Thoracic aorta (tissue), 2 donors: Measurements from ENCODE around the gene GADD45G. TPM values are rescaled to one million over a fixed set of nuclear protein-coding genes. Genes with fewer than 3 reads are reported as not detected.

Experiments
- ATAC-seq: fragments of 150-250 bp; one replicate; pipeline ENCODE4 v1.8.0; 2017; ENCODE audit warnings: low read depth; ENCODE audit not compliant: insufficient number of reproducible peaks, low FRiP score
- DNase-seq: peaks from one replicate; pipeline ENCODE4 v3.0.0-alpha.2; 2020; ENCODE audit warnings: low spot score
- H3K27ac ChIP-seq, 2 donors: fragments of 200-600 bp; sonication (generic); 1 replicate in 1 of 2; 2 replicates in 1 of 2; pipeline ENCODE4 v1.5.1; 2016; ENCODE audit warnings: mild to moderate bottlenecking in 2 of 2, moderate library complexity in 2 of 2
- H3K27me3 ChIP-seq: fragments of 200-600 bp; sonication (generic); replicated peaks from 2 replicates; pipeline ENCODE4 v1.6.0; 2016; ENCODE audit warnings: mild to moderate bottlenecking; ENCODE audit not compliant: insufficient read depth
- H3K36me3 ChIP-seq: fragments of 200-600 bp; sonication (generic); one replicate; pipeline ENCODE4 v1.5.1; 2016
- H3K4me1 ChIP-seq, 2 donors: fragments of 200-600 bp; sonication (generic); 1 replicate in 1 of 2; 2 replicates in 1 of 2; pipeline versions ENCODE4 v1.5.1 to v1.6.0; 2016; ENCODE audit warnings: low read depth in 2 of 2, mild to moderate bottlenecking in 1 of 2; ENCODE audit not compliant: control insufficient read depth in 1 of 2
- H3K4me3 ChIP-seq: fragments of 200-600 bp; sonication (generic); 2 replicates; pipeline ENCODE4 v1.5.1; 2016; ENCODE audit warnings: mild to moderate bottlenecking
- H3K9me3 ChIP-seq: fragments of 200-600 bp; sonication (generic); 2 replicates; pipeline ENCODE4 v1.5.1; 2016
- total RNA-seq, 2 donors: library from RNA; depleted of rRNA; stranded (reverse); fragments of >200 nt; gene quantifications; one replicate each; pipeline versions ENCODE4 v1.1.0 to v1.2.3, GENCODE V29; 2016
- TF ChIP-seq, protein P1 (sequence below): fragments of 200-600 bp; sonication (generic); IDR thresholded peaks from one replicate; pipeline ENCODE4 v1.5.1; 2019; ENCODE audit warnings: antibody characterized with exemption

GADD45G gene
- total RNA-seq, 2 donors from 2014 or later, result 5.8 to 19.3 TPM

DNA sequence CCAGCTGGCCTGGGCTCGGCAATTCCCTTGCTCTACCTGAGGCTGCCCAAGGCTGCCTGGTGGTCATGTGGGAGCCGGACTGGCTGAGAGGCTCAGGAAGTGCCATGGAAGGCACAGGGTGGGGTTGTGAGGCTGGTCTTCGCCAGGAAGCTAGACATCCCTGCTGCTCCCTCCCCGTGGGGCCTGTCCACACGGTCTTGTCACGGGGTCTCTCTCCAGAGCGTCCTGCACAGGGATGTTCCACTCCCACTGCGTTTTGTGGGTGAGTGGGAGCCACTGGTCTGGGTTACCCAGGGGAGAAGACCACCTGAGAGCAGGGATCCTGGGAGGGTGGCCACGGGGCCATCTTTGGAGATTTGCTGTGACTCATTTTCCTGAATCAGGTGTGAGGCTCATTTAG lies 11.6 kb downstream of the GADD45G start:
- H3K4me1 ChIP-seq, result peaks cover 0 to 3% of the 10 kb centered on the region in 2 donors
- no peak overlapping the region for H3K4me3 ChIP-seq
- ATAC-seq (no peak), DNase-seq (no peak)
- H3K27ac ChIP-seq, result no peak overlapping the region
- H3K36me3 ChIP-seq, result no peaks in the 10 kb centered on the region
- TF ChIP-seq, protein P1, sequence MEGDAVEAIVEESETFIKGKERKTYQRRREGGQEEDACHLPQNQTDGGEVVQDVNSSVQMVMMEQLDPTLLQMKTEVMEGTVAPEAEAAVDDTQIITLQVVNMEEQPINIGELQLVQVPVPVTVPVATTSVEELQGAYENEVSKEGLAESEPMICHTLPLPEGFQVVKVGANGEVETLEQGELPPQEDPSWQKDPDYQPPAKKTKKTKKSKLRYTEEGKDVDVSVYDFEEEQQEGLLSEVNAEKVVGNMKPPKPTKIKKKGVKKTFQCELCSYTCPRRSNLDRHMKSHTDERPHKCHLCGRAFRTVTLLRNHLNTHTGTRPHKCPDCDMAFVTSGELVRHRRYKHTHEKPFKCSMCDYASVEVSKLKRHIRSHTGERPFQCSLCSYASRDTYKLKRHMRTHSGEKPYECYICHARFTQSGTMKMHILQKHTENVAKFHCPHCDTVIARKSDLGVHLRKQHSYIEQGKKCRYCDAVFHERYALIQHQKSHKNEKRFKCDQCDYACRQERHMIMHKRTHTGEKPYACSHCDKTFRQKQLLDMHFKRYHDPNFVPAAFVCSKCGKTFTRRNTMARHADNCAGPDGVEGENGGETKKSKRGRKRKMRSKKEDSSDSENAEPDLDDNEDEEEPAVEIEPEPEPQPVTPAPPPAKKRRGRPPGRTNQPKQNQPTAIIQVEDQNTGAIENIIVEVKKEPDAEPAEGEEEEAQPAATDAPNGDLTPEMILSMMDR, result no peak
- no peaks in the 10 kb centered on the region for H3K9me3 ChIP-seq
- no peaks in the 10 kb centered on the region for H3K27me3 ChIP-seq

DNA sequence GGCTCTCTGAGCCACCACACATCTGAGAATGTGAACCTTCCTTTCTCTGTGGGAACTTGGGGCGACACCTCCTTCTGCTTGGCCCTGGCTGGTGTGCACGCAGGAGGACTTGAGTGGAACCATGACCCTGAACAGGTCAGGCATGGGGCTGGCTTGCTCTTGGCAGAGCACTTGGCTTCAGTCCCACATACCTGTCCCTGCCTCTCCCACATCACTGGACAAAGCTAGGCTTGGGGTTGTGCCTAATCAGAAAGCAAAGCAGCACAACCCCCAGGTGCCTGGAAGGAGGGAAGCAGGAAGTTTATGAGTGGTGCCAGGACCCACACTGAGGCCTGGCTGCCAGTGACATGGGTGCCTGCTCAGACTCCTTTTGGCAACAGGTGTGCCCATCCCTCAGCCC lies 13.2 kb downstream of the GADD45G start:
- H3K27ac ChIP-seq, result no peak overlapping the region
- H3K4me1 ChIP-seq, result peaks cover 0 to 19% of the 10 kb centered on the region in 2 donors
- TF ChIP-seq, protein P1, result no peak
- H3K36me3 ChIP-seq, result no peaks in the 10 kb centered on the region
- no peak overlapping the region for H3K4me3 ChIP-seq
- no peak for ATAC-seq
- H3K9me3 ChIP-seq, result no peaks in the 10 kb centered on the region
- no peaks in the 10 kb centered on the region for H3K27me3 ChIP-seq
- DNase-seq, result no peak

DNA sequence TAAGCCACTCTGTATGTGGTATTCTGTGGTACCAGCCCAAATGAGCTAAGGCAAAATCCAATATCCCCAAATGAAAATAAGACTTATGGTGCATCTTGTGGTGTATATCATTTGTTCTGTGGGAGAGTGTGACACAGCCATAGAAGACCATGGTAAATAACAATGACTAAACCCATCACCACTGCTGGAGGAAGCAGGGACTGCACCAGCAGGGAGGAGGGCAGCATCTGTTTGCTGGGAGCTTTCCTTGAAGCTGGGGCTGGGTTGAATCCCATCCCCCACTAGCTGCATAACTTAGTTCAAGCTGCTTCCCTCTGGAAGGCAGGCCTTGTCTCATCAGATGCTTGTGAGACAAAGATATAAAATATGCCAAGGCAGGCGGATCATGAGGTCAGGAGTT lies 14.2 kb downstream of the GADD45G start:
- ATAC-seq (no peak), DNase-seq (no peak)
- TF ChIP-seq, protein P1, result no peak
- H3K36me3 ChIP-seq, result no peaks in the 10 kb centered on the region
- peaks cover 0 to 30% of the 10 kb centered on the region in 2 donors for H3K4me1 ChIP-seq
- H3K4me3 ChIP-seq, result no peak overlapping the region
- no peaks in the 10 kb centered on the region for H3K27me3 ChIP-seq
- H3K27ac ChIP-seq, result no peak overlapping the region
- no peaks in the 10 kb centered on the region for H3K9me3 ChIP-seq

DNA sequence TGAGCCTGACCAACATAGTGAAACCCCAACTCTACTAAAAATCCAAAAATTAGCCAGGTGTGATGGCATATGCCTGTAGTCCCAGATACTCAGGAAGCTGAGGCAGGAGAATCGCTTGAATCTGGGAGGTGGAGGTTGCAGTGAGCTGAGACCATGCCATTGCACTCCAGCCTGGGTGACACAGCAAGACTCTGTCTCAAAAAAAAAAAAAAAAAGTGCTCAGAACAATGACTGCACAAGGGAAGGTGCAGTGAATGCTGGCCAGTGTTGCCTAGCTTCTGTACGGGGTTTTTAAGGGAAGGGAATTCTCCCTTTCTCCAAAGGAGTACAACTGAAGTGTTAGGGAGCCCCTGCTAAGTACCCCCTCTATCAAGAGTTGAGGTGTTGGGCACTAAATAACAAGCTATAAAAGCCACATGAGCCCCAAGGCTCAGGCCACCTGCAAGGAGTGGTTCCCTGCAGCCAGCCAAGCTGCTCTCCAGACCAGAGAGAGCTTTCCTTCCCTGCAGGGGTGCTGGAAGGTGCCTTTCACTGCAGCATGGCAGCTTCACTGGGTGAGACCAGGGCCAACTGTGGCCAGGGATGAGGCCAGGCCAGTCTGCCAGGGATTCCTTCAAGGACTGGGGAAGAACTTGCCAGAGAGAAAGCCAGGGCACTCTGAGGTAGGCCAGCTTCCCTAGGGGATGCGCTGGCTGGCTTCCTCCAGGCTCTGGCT lies 14.8 kb downstream of the GADD45G start:
- H3K36me3 ChIP-seq, result no peaks in the 10 kb centered on the region
- H3K9me3 ChIP-seq, result no peaks in the 10 kb centered on the region
- H3K27me3 ChIP-seq, result no peaks in the 10 kb centered on the region
- ATAC-seq (no peak), DNase-seq (no peak)
- H3K27ac ChIP-seq, result no peak overlapping the region
- H3K4me1 ChIP-seq, result peaks cover 0 to 35% of the 10 kb centered on the region in 2 donors
- no peak overlapping the region for H3K4me3 ChIP-seq
- TF ChIP-seq, protein P1, result no peak

DNA sequence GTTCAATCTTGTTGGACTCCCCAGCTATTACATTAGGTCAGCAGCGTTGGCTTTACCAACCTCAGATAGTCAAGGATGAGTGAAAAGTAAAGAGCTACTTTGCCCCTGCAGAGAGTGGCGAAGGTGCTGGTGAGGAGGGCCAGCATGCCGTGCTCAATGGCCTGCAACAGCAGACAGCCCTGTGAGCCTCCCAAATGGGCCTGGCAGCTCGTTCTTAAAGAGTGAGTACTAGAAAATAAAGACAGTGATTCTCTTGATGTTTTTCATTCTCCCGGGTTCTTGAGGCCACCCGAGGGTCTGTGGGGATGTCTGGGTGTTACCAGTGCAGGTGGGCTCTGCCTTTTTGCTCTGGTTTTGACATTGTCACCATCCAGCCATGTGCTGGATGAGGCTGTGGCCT lies 16.2 kb downstream of the GADD45G start:
- Histone ChIP-seq H3K36me3 (no peaks in the 10 kb centered on the region), H3K27ac (no peak overlapping the region), H3K9me3 (no peaks in the 10 kb centered on the region), H3K4me3 (no peak overlapping the region), H3K4me1 (peaks cover 0 to 36% of the 10 kb centered on the region in 2 donors), H3K27me3 (no peaks in the 10 kb centered on the region)
- no peak for DNase-seq
- ATAC-seq, result no peak
- TF ChIP-seq, protein P1, result no peak
